Ureter (tissue), 1 donor: ENCODE measurements around the gene SMARCC2. TPM values are rescaled to one million over a fixed set of nuclear protein-coding genes. Genes with fewer than 3 reads are reported as not detected.

Experiments used
- DNase-seq: peaks from one replicate; pipeline ENCODE4 v3.0.0-alpha.2; 2020; ENCODE audit warnings: low spot score
- total RNA-seq: library from RNA; stranded (reverse); gene quantifications from one replicate; pipeline ENCODE4 v1.2.4, GENCODE V29; 2023
- donor health status: DM: yes; HTN: yes; CAD: no.

The SMARCC2 gene
- total RNA-seq, 1 donor from 2014 or later = 142 TPM

DNA sequence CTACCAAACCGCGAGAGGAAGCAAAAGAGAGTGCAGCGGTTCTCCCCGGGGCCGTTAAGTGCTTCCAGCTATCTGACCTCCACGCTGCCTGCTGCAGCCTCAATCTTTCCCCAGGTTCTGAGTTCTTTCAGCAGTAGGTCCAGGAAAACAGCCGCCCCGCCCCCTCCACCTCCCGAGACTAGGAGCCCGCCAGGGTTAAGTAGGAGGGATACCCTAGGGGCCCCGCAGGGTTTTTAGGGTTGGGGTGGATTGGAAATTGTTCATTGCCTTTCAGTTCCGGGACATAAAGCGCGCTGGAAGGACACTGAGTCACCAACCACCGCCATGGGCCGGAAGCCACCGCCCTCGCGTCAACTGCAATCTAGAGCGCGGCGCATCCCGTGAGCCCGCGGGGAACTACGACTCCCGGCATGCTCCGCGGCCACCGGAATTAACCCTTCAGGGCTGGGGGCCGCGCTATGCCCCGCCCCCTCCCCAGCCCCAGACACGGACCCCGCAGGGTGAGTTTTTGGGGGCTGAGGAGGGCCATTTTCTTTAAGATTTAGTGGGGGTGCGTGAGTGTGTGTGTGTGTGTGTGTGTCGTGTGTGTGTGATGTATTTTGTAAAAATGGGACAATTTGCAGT lies 37.0 kb downstream of the SMARCC2 start, which contains the start of gene MYL6B:
Gene MYL6B (plus strand): TSS at position 456 of the 624 bp plus-strand sequence. CDS start 1,332 bp downstream, outside the sequence.
- peak; percentile 95 for DNase-seq

DNA sequence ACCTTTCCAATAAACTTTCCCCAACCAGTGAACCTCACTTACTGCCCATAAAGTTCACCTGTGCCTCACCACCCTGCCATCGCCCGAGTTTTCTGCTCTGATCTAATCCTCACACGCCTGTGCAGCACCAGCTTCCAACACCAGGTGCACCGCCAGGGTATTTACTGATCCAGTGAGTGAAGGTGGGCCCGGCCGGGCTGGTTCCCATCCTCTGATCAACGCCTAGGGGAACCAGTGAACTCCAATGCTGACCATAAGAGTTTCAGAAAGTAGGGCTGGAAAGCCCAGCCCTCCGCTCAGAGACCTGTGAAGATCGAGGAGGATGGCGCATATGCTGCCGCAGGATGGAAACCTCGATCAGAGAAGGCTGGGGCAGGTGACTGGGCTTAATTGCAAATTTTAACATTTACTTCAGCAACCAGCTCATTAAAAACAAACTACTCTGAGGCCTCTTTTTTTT lies 37.6 kb downstream of the SMARCC2 start:
- no peak for DNase-seq

DNA sequence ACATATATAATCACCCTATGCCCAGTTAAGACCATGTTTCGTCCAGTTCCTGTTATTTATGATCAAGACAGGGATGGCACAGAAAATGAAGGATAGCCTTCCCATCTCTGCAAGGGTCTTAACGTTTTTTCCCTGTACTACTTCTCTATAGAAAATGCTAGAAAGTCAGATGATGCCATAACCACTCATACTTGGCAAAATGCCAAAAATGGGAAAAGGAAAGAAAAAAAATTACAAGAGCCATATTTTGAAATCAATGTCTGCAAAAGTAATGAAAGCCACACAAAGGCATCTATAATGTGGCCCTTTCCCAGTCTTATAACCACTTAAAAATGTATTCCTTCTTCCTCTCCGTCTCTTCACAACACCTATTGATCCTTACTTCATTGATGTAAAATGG lies 38.7 kb downstream of the SMARCC2 start:
- no peak for DNase-seq

DNA sequence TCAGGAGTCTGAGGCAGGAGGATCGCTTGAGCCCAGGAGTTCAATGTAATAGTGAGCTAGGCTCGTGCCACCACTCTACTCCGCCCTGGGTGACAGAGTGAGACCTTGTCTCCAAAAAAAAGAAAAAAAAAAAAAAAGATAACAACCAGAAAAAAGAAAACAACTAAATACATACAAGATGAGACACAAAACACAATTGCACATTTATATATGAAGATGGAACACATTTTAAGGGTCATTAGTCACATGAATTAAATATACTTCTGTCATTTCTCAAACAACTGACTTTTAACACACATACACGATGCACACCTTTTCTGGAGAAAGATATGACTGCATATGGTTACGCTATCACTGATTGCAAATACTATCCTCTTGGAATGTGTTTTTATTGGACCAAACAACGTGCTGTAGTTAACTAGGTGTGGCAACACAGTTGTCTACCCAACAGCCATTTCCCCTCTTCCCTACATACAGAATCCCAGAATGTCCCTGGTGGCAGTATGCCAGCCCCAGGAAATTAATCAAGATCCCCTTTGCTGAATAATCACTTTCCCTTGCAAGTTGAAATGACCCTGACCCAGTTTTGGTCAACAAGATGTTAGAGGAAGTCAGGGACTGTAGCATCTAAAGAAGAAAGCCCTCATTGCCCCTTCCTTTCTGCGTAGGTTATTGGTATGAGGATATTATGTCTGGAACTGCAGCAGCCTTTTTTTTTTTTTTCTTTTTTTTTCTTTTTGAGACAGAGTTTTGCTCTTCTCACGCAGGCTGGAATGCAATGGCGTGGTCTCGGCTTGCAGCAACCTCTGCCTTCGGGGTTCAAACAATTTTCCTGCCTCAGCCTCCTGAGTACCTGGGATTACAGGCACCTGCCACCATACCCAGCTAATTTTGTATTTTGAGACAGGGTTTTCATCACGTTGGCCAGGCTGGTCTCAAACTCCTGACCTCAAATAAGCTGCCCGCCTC lies 42.5 kb downstream of the SMARCC2 start:
- no peak for DNase-seq

DNA sequence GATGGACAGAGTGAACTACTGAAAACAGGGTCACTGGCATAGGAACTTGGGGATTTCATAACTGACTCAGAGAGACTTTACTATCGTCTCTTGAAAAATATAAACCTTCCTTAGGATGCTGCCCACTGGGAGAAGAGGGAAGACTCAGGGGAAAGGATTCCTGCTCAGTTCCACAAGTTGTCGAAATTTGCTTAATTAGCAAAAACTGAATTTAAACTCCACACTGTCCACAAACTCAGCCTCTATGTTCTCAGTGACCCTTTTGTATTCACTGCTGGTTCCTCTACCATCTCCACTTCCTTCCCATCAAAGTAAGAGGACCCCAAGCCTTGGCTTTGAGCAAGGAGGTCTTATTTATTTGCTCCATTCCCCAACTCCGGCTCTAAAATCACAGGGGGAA lies 44.1 kb downstream of the SMARCC2 start:
- no peak for DNase-seq

DNA sequence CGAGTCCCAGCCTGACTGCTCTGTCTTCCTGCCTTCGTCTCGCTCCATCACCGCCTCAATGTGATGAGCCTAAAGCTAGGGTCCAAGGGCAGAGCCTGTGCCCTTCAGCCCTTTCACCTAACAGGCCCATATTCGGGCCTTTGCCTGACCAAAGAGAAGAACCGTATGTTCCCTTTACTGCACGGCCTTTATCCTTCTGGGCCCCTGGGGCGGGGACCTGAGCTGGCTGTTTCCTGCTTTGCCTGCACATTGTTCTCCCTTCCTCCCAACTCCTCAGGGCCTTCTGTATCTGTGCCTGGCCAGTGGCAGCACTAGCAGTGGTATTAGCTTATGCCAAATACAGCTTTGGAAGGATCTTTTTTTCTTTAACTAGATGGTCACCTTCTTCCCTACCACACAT lies 45.4 kb downstream of the SMARCC2 start:
- no peak for DNase-seq

DNA sequence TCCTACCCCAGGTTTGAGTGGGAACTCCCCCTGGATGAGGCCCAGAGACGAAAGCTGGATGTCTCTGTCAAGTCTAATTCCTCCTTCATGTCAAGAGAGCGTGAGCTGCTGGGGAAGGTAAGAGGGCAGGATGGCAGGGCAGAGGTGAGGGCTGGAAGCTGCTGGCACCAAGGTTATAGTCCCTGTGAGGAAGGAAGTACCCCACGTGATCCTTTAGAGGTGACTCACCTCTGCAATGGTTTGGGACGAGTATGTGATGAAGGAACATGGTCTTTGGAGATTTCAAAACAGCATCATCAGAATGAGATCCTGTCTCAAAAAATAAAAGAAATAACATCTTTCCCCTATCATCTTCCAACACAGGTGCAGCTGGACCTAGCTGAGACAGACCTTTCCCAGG lies 46.1 kb downstream of the SMARCC2 start:
- no peak for DNase-seq

DNA sequence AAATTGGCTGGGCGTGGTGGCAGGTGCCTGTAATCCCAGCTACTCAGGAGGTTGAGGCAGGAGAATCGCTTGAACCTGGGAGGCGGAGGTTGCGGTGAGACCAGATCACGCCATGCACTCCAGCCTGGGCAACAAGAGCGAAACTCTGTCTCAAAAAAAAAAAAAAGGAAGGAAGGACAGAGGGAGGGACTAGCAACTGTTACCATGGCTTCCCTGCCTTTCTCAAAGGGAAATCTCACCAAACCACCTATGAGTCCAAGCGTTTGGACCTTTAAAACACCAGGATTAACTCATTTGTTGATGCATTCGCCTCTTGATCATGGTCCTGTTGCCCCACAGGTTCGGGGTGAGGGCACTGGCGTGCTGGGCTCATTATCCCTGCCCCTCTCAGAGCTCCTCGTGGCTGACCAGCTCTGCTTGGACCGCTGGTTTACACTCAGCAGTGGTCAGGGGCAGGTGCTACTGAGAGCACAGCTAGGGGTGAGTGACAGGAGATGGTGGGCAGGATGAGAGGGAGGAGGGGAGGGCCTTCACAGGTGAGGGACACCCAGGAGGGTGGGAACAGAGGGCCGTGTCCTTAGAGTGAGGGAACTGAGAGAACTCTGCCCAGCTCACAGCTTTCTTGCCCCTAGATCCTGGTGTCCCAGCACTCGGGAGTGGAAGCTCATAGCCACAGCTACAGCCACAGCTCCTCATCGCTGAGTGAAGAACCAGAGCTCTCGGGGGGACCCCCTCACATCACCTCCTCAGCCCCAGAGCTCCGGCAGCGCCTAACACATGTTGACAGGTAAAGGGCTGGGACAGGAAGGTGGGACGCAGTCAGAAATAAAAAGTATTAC lies 47.1 kb downstream of the SMARCC2 start:
- no peak for DNase-seq

DNA sequence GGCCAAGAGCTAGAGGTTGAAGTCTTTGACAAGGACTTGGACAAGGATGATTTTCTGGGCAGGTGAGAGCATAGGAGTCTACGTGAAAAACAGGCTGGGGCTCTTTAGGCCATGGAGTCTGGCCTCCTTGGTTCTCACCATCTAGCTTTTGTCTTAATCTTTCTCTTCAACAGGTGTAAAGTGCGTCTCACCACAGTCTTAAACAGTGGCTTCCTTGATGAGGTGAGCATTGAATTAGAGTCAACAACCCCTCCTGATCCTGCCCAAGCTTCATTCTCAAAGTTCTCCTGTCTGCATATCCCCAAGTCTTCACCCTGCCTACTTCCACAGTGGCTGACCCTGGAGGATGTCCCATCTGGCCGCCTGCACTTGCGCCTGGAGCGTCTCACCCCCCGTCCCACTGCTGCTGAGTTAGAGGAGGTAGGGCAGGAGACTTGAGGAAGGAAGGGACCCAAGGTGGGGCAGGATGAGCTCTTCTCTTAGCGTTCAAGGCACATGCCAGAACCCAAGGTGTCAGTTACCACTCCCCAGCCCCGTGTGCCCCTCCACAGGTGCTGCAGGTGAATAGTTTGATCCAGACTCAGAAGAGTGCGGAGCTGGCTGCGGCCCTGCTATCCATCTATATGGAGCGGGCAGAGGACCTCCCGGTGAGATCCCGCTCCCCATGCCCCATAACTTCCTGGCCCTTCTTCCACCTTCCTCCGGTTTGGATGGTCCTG lies 51.3 kb downstream of the SMARCC2 start:
- DNase-seq = no peak

DNA sequence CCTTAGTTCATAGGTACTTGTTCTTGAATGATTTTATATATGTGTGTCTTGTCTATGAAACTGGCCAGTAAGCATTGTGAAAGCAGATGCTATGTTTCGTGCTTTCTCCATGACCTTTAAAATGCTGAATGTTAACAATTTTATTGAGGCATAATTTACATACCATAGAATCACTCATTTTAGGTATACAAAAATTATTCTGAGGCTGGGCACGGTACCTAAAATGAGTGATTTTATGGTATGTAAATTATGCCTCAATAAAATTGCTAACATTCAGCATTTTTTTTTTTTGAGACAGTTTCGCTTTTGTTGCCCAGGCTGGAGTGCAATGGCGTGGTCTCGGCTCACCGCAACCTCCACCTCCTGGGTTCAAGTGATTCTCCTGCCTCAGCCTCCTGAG lies 54.4 kb downstream of the SMARCC2 start:
- no peak for DNase-seq

DNA sequence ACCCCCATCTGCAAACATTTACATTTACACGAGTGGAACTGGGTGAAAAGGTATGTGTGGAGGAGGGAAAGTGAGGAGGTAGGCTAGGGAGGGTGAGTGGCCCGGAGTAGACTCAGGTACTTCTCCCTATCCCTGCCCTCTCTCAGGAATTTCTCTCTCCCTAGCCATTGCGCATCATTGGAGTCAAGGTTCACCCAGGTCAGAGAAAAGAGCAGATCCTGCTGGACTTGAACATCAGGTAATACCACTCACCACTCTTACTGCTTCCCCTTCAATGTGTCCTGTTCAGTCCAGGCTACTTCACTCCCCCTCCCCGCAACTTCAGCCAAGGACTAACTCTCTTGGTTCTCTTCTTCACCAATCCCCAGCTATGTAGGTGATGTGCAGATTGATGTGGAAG lies 58.4 kb downstream of the SMARCC2 start:
- DNase-seq = no peak

DNA sequence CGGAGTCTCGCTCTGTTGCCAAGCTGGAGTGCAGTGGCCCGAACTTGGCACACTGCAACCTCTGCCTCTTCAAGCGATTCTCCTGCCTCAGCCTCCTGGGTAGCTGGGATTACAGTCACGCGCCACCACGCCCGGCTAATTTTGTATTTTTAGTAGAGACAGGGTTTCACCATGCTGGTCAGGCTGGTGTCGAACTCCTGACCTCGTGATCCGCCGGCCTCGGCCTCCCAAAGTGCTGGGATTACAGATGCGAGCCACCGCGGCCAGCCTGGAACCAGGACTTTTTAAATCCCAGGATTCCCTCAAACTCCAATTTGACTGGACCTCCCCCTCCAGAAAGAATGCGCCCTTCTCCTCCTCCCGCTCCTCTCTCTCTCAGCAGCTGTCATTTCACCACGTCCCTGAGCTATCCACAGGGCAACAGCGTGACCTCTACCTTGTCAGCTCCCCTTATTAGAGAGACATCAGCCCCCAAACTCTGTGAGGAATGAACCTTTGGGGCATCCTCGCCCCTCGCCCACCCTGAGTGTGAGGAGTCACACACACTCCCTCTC lies 59.3 kb downstream of the SMARCC2 start:
- no peak for DNase-seq

DNA sequence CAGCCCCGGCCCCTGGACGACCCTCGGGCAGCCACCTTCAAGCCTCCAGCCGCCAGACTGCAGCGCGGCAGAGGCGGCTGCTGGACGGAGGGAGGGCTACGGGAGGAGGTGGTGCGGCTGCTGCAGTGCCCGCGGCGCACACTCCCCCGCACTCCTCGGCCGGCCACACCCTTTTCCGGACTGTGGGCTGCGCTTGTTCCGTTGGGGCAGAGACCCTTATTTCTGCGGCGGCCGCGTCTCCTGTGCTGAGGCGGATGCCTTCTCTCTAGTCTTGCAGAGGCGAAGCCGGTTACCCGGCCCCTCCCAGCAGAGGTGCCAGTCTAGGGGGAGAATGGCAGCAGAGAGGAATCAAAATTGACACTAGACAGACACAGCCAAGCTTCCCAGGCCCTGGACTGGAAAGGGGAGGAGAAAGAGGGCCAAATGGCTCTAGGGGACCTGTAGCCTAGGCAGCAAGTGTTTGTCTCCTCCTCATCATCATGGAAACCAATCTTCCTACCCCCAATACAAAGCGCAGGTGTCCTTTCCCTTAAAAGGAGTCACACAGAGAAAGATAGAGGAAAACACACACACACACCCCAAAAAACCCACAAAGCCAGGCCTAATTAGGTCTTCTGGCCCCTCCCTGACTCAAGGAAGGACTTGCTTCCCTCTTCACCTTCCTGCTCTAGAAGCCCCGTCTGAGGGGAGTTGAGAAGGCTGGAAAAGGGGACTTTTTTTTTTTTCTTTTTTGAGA lies 59.9 kb downstream of the SMARCC2 start:
- DNase-seq = peak; percentile 77

DNA sequence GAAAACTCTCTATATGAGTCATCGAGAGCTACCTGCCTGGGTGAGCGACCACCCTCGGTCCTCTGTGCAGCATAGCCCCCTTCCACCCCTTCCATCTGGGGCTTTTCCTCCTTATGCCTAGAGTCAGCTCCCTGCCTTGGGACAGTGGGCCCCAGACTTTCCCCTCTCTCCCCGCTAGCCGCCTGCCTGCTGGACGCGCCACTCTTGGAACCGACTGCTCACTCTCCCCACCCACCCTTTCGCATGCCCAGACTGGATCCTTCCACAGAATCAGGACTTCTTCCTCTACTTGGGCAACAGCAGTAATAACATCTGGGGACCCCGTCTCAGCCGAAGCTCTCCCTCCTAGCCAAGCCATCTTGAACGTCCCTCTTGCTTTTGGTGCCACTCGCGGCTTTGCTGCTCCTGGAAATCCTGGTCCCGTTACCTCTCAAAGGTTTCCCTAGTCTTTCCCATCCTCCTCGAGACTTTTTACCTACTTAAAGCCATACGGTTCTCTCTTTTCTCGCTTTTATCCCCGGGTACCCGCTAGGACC lies 60.5 kb downstream of the SMARCC2 start:
- DNase-seq = no peak

DNA sequence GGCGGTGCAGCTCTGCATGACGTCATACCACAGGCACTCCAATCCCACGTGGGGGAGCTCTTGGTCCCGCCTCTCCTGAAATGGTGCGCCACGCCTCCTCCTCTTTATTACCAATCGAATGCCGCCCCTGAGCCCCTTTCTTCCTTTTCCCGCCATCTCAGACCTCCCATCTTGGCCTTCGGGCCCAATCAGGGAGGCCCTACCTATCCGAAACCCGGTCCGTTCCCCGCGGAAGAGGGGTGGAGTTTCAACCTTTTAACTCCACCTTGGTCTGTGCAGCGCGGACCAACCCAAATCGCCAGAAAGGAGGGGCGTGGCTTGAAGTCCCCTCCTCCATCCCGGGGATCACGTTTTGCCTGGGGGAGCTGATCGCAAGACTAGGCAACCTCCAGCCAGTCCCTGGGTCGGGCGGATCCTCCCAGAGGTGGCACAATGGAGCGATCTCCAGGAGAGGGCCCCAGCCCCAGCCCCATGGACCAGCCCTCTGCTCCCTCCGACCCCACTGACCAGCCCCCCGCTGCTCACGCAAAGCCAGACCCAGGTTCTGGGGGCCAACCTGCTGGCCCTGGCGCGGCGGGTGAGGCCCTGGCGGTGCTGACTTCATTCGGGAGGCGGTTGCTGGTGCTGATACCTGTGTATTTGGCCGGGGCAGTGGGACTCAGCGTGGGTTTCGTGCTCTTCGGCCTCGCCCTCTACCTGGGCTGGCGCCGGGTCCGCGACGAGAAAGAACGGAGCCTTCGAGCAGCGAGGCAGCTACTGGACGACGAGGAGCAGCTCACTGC lies 61.2 kb downstream of the SMARCC2 start, which contains the start of gene ESYT1:
Gene ESYT1 (plus strand): TSS at position 380 of the 782 bp plus-strand sequence. CDS start 53 bp downstream, at position 433.
- peak; percentile 99 for DNase-seq

DNA sequence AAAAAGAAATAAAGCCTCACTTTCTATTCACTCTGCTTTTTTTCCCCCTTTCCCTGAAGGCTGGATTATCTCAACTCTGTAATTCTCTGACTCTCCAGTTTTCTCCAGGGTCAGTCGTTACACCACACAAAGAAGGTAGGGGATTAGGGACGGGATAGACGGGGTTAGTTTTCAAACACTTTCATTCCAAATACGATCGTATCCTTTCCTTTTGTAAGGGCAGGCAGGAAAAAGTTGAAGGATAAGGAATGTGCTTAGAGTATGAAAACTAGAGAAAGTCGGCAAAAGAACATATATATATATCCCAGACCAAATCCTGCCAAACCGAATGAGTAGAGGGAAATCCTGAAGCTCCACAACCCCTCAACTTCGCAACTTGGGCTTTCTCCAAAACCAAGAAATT lies 61.8 kb downstream of the SMARCC2 start:
- DNase-seq = no peak

DNA sequence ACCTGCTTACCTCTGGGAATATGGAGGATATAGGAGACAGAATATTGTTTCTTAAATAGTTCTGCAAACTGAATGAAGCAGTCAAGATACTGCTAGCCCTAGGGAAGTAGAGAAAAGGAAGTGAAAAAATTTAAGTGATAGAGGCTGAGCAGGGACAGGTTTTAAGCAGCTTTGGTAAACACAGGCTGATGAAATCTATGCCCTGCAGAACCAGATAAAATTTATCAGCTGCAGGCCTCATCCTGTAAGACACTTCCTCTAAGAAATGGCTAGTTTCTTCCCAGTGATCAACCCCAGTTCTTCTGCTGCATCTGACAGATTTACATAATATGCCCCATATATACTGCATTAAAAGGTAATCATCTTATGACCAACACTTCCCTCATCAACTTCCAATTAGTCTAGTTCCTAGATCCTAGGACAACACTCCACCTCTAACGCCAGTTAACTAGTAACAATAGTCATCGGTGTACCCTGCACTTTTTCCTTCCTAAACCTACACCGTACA lies 62.5 kb downstream of the SMARCC2 start:
- DNase-seq = no peak

DNA sequence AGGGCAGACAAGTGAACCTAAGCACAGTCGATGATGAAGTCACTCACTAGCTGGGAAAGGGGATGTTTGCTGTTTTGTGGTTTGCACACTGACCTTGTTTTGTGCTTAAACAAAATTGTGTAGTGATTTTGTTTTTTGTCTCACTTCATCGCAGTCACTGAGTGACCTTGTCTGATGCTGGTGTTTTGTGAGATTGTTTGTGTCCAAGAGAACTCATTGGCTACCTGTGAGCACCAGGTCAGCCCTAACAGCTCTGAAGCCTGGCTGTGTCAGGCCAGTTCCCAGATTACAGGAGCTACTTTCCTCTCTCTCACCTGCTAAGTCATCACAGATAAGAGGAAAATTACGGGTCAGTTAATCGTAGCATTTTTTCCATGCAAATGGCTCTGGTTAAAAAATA lies 65.2 kb downstream of the SMARCC2 start:
- no peak for DNase-seq

DNA sequence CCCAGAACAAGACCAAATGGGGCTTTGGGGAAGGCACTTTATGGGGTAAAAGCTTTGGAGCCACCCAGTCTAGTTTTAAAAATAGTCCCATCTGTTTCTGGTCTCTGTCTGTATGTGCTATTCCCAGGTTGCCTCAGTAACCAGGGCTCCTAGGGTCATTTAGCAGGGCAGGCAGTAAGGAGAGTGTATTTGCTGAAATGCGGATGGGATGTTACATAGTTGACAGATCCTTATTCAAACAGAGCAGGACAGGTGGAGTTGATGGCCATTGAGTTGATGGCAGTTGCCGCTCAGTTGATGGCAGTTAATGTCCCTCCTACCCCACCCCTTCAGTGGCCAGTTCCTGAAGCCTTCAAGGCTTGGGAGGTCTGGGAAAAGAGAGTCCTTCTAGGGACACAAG lies 66.6 kb downstream of the SMARCC2 start:
- DNase-seq = no peak
